Caco-2 (cell line): ENCODE results near the gene CYP3A5. TPM values are rescaled to one million over a fixed set of nuclear protein-coding genes. Genes with fewer than 3 reads are reported as not detected.

Experiments
- BruUV-seq: library from RNA; stranded (reverse); fragments of 400-500 nt; replicated peaks from 2 replicates; lab custom pipeline; 2021; lab: Mats Ljungman, UMichigan
- CTCF ChIA-PET: fragments of 300-600 bp; sonication (Branson Sonifier 250); formaldehyde crosslinking; loops from one replicate; lab custom pipeline; 2022; ENCODE audit warnings: antibody characterized with exemption; lab: Charles Lee
- POLR2A ChIA-PET: fragments of 300-600 bp; sonication (Branson Sonifier 250); formaldehyde crosslinking; loops from one replicate; lab custom pipeline; 2022; ENCODE audit warnings: antibody characterized with exemption; lab: Charles Lee
- DNase-seq, 2 experiments: peaks; one replicate each; pipeline versions ENCODE4 v3.0.0 to v3.0.0-alpha.2; 2020 to 2022
- H3K27me3 ChIP-seq: replicated peaks from 2 replicates; pipeline ENCODE4 v1.6.0; 2011; ENCODE audit warnings: low read length; ENCODE audit not compliant: control insufficient read depth, insufficient read depth
- H3K36me3 ChIP-seq: 2 replicates; pipeline ENCODE4 v1.5.1; 2011; ENCODE audit warnings: low read length; ENCODE audit not compliant: control insufficient read depth, insufficient read depth
- H3K4me1 ChIP-seq: fragments of 250-450 bp; sonication (Bioruptor Pico); 2 replicates; pipeline ENCODE4 v1.5.1; 2020; ENCODE audit warnings: mild to moderate bottlenecking
- H3K4me3 ChIP-seq: 2 replicates; pipeline ENCODE4 v1.5.1; 2011; ENCODE audit warnings: low read depth, mild to moderate bottlenecking, control low read depth, low read length
- H3K9me3 ChIP-seq: fragments of 250-450 bp; sonication (Bioruptor Pico); 2 replicates; pipeline ENCODE4 v1.5.1; 2020; ENCODE audit warnings: mild to moderate bottlenecking, moderate library complexity
- H3K27ac Mint-ChIP-seq: one replicate; pipeline ENCODE4 v1.8.0; 2022; ENCODE audit warnings: mixed read lengths; ENCODE audit not compliant: unreplicated experiment
- H3K27me3 Mint-ChIP-seq: one replicate; pipeline ENCODE4 v1.8.0; 2022; ENCODE audit warnings: mixed read lengths; ENCODE audit not compliant: insufficient read depth, unreplicated experiment
- H3K36me3 Mint-ChIP-seq: one replicate; pipeline ENCODE4 v1.8.0; 2022; ENCODE audit warnings: mild to moderate bottlenecking, mixed read lengths; ENCODE audit not compliant: insufficient read depth, unreplicated experiment
- H3K4me1 Mint-ChIP-seq: one replicate; pipeline ENCODE4 v1.8.0; 2022; ENCODE audit warnings: low read depth, mixed read lengths; ENCODE audit not compliant: unreplicated experiment
- H3K4me3 Mint-ChIP-seq: one replicate; pipeline ENCODE4 v1.8.0; 2022; ENCODE audit warnings: mild to moderate bottlenecking, moderate library complexity, mixed read lengths; ENCODE audit not compliant: unreplicated experiment
- H3K9me3 Mint-ChIP-seq: one replicate; pipeline ENCODE4 v1.8.0; 2022; ENCODE audit warnings: mixed read lengths; ENCODE audit not compliant: unreplicated experiment
- CTCF ChIP-seq, 2 experiments: fragments of 200-600 bp in 1 of 2; IDR thresholded peaks; 1 replicate in 1 of 2; 2 replicates in 1 of 2; pipeline versions ENCODE4 v1.5.1 to v1.8.0; 2011 to 2022; ENCODE audit warnings: antibody characterized with exemption in 1 of 2, control low read depth in 1 of 2, inconsistent platforms in 1 of 2, low read depth in 1 of 2, low read length in 1 of 2, mild to moderate bottlenecking in 1 of 2, moderate library complexity in 1 of 2; ENCODE audit not compliant: insufficient read depth in 1 of 2, severe bottlenecking in 1 of 2, unreplicated experiment in 1 of 2
- intact Hi-C: fragments of 100-400 bp; cut with micrococcal nuclease; formaldehyde crosslinking; loops from one replicate; pipeline ENCODE4 v1.10.0; 2022; ENCODE audit not compliant: unreplicated experiment
- total RNA-seq: library from RNA; stranded (reverse); gene quantifications from 2 replicates; pipeline ENCODE4 v1.2.3, GENCODE V29; 2022

The CYP3A5 gene
- total RNA-seq, 1 experiment from 2014 or later: 2.7 TPM

- Mint-ChIP-seq H3K4me1 (no peaks in the 10 kb centered on the region), H3K27ac (no peak overlapping the region), H3K4me3 (no peak overlapping the region), H3K27me3 (no peaks in the 10 kb centered on the region), H3K9me3 (no peaks in the 10 kb centered on the region), H3K36me3 (no peaks in the 10 kb centered on the region)
- POLR2A ChIA-PET: no interaction called here
- BruUV-seq: no TSS peak
- no peak for DNase-seq
- Histone ChIP-seq H3K36me3 (no peaks in the 10 kb centered on the region), H3K9me3 (no peaks in the 10 kb centered on the region), H3K4me1 (no peaks in the 10 kb centered on the region), H3K27me3 (no peaks in the 10 kb centered on the region), H3K4me3 (no peak overlapping the region)
- no peak for TF ChIP-seq CTCF (IDR thresholded peaks at IDR 0.05; ENCODE audit: insufficient read depth in 1 of 2, low read depth in 1 of 2, low read length in 1 of 2, severe bottlenecking in 1 of 2, unreplicated experiment in 1 of 2)
- intact Hi-C loops: no loop called here
- CTCF ChIA-PET: no interaction called here
Measured at GRCh38 chr7:99652671-99653070, 27.1 kb downstream of the CYP3A5 start.

- Histone ChIP-seq H3K4me3 (no peak overlapping the region), H3K9me3 (no peaks in the 10 kb centered on the region), H3K4me1 (no peaks in the 10 kb centered on the region), H3K36me3 (no peaks in the 10 kb centered on the region), H3K27me3 (no peaks in the 10 kb centered on the region)
- BruUV-seq: no TSS peak
- no peaks in the 10 kb centered on the region for H3K4me1 Mint-ChIP-seq
- no peaks in the 10 kb centered on the region for H3K27me3 Mint-ChIP-seq
- TF ChIP-seq CTCF (IDR thresholded peaks at IDR 0.05; ENCODE audit: insufficient read depth in 1 of 2, low read depth in 1 of 2, low read length in 1 of 2, severe bottlenecking in 1 of 2, unreplicated experiment in 1 of 2): no peak
- no peak overlapping the region for H3K27ac Mint-ChIP-seq
- intact Hi-C loops: no loop called here
- no peaks in the 10 kb centered on the region for H3K9me3 Mint-ChIP-seq
- H3K4me3 Mint-ChIP-seq: no peak overlapping the region
- CTCF ChIA-PET: no interaction called here
- no peak for DNase-seq
- POLR2A ChIA-PET: no interaction called here
- no peaks in the 10 kb centered on the region for H3K36me3 Mint-ChIP-seq
Measured at GRCh38 chr7:99651290-99651689, 28.5 kb downstream of the CYP3A5 start.

- Mint-ChIP-seq H3K27me3 (no peaks in the 10 kb centered on the region), H3K4me3 (no peak overlapping the region), H3K36me3 (no peaks in the 10 kb centered on the region), H3K9me3 (no peaks in the 10 kb centered on the region), H3K27ac (no peak overlapping the region), H3K4me1 (no peaks in the 10 kb centered on the region)
- ChIA-PET CTCF (no interaction called here), POLR2A (no interaction called here)
- intact Hi-C loops: no loop called here
- Histone ChIP-seq H3K4me3 (no peak overlapping the region), H3K36me3 (no peaks in the 10 kb centered on the region), H3K27me3 (no peaks in the 10 kb centered on the region), H3K4me1 (no peaks in the 10 kb centered on the region), H3K9me3 (no peaks in the 10 kb centered on the region)
- no peak for TF ChIP-seq CTCF (IDR thresholded peaks at IDR 0.05; ENCODE audit: insufficient read depth in 1 of 2, low read depth in 1 of 2, low read length in 1 of 2, severe bottlenecking in 1 of 2, unreplicated experiment in 1 of 2)
- no peak for DNase-seq
- BruUV-seq: no TSS peak
Measured at GRCh38 chr7:99648843-99649242, 31.0 kb downstream of the CYP3A5 start.
